WTC11 (cell line): ENCODE measurements around the gene SRPRA. TPM values are rescaled to one million over a fixed set of nuclear protein-coding genes. Genes with fewer than 3 reads are reported as not detected.

ENCODE experiments used
- ATAC-seq: fragments of 200-7000 bp; cut with Tn5 transposase; 2 replicates; pipeline ENCODE4 v1.10.0; 2021; ENCODE audit warnings: mild to moderate bottlenecking, moderate library complexity
- CTCF ChIA-PET: fragments of 300-600 bp; sonication (Branson Sonifier 250); formaldehyde crosslinking; loops from one replicate; lab custom pipeline; 2021; ENCODE audit warnings: antibody characterized with exemption; lab: Charles Lee
- POLR2A ChIA-PET: fragments of 350-600 bp; sonication (Branson Sonifier 250); formaldehyde crosslinking; loops from one replicate; lab custom pipeline; 2021; ENCODE audit warnings: antibody characterized with exemption; lab: Charles Lee
- DNase-seq: peaks from one replicate; pipeline ENCODE4 v3.0.0; 2021; ENCODE audit warnings: low spot score
- H3K27ac Mint-ChIP-seq: 2 replicates; pipeline ENCODE4 v1.8.0; 2021; ENCODE audit warnings: mixed read lengths
- H3K27me3 Mint-ChIP-seq: 2 replicates; pipeline ENCODE4 v1.8.0; 2021; ENCODE audit warnings: low read depth, mild to moderate bottlenecking, moderate library complexity, mixed read lengths
- H3K36me3 Mint-ChIP-seq: 2 replicates; pipeline ENCODE4 v1.8.0; 2021; ENCODE audit warnings: mixed read lengths
- H3K4me1 Mint-ChIP-seq: 2 replicates; pipeline ENCODE4 v1.8.0; 2022; ENCODE audit warnings: mixed read lengths
- H3K4me3 Mint-ChIP-seq: 2 replicates; pipeline ENCODE4 v1.8.0; 2021; ENCODE audit warnings: mild to moderate bottlenecking, moderate library complexity, mixed read lengths
- H3K9me3 Mint-ChIP-seq: 2 replicates; pipeline ENCODE4 v1.8.0; 2021; ENCODE audit warnings: mixed read lengths
- ATF1 ChIP-seq: sonication (generic); formaldehyde crosslinking; IDR thresholded peaks from 2 replicates; pipeline ENCODE4 v1.8.1; 2023; ENCODE audit warnings: mild to moderate bottlenecking, moderate library complexity, missing genetic modification reagents
- CREB1 ChIP-seq: sonication (generic); formaldehyde crosslinking; IDR thresholded peaks from 2 replicates; pipeline ENCODE4 v1.8.0; 2023; ENCODE audit warnings: mild to moderate bottlenecking, missing genetic modification reagents
- EMX1 ChIP-seq: fragments of 250-450 bp; sonication (Bioruptor Pico); IDR thresholded peaks from 2 replicates; pipeline ENCODE4 v1.8.0; 2021; ENCODE audit warnings: mild to moderate bottlenecking
- GRHL2 ChIP-seq: fragments of 250-450 bp; sonication (Bioruptor Pico); IDR thresholded peaks from 2 replicates; pipeline ENCODE4 v1.8.0; 2022; ENCODE audit warnings: mild to moderate bottlenecking, moderate library complexity; ENCODE audit not compliant: insufficient replicate concordance, severe bottlenecking
- HMGA2 ChIP-seq: fragments of 250-450 bp; sonication (Bioruptor Pico); IDR thresholded peaks from 2 replicates; pipeline ENCODE4 v1.4.0; 2021; ENCODE audit warnings: mild to moderate bottlenecking, moderate library complexity
- NFE2L1 ChIP-seq: sonication (generic); formaldehyde crosslinking; IDR thresholded peaks from 2 replicates; pipeline ENCODE4 v1.8.1; 2023; ENCODE audit warnings: missing genetic modification reagents
- PRRX2 ChIP-seq: fragments of 250-450 bp; sonication (Bioruptor Pico); IDR thresholded peaks from 2 replicates; pipeline ENCODE4 v1.8.0; 2021; ENCODE audit warnings: mild to moderate bottlenecking
- RELA ChIP-seq: sonication (generic); formaldehyde crosslinking; IDR thresholded peaks from 2 replicates; pipeline ENCODE4 v1.8.1; 2022; ENCODE audit warnings: missing genetic modification reagents, mild to moderate bottlenecking, borderline replicate concordance
- SMAD3 ChIP-seq: sonication (generic); formaldehyde crosslinking; IDR thresholded peaks from 2 replicates; pipeline ENCODE4 v1.8.0; 2022; ENCODE audit warnings: missing genetic modification reagents, mild to moderate bottlenecking, borderline replicate concordance
- ZNF138 ChIP-seq: sonication (generic); formaldehyde crosslinking; conservative IDR thresholded peaks from 2 replicates; pipeline ENCODE4 v1.8.1; 2022; ENCODE audit warnings: mild to moderate bottlenecking, moderate library complexity, missing genetic modification reagents
- ZNF219 ChIP-seq: sonication (generic); formaldehyde crosslinking; IDR thresholded peaks from 2 replicates; pipeline ENCODE4 v1.8.0; 2023; ENCODE audit warnings: missing genetic modification reagents, mild to moderate bottlenecking, borderline replicate concordance
- ZNF232 ChIP-seq: sonication (generic); formaldehyde crosslinking; IDR thresholded peaks from 2 replicates; pipeline ENCODE4 v1.8.0; 2022; ENCODE audit warnings: mild to moderate bottlenecking, missing genetic modification reagents
- ZNF396 ChIP-seq: fragments of 250-450 bp; sonication (Bioruptor Pico); IDR thresholded peaks from 2 replicates; pipeline ENCODE4 v1.8.0; 2021; ENCODE audit warnings: mild to moderate bottlenecking, moderate library complexity, borderline replicate concordance
- ZNF416 ChIP-seq: fragments of 250-450 bp; sonication (Bioruptor Pico); IDR thresholded peaks from 2 replicates; pipeline ENCODE4 v1.9.0; 2021; ENCODE audit warnings: mild to moderate bottlenecking, inconsistent platforms
- total RNA-seq: library from RNA; stranded (reverse); gene quantifications from 3 replicates; pipeline ENCODE4 v1.2.3, GENCODE V29; 2021
- TF ChIP-seq, protein P1 (sequence below): fragments of 250-450 bp; sonication (Bioruptor Pico); IDR thresholded peaks from 2 replicates; pipeline ENCODE4 v1.9.0; 2021; ENCODE audit warnings: mild to moderate bottlenecking
- TF ChIP-seq, protein P2 (sequence below): sonication (generic); formaldehyde crosslinking; IDR thresholded peaks from 2 replicates; pipeline ENCODE4 v1.8.1; 2022; ENCODE audit warnings: mild to moderate bottlenecking, moderate library complexity, missing genetic modification reagents
- TF ChIP-seq, protein P3 (sequence below): sonication (generic); formaldehyde crosslinking; IDR thresholded peaks from 2 replicates; pipeline ENCODE4 v1.8.0; 2022; ENCODE audit warnings: mild to moderate bottlenecking, missing genetic modification reagents
- TF ChIP-seq, protein P4 (sequence below): sonication (generic); formaldehyde crosslinking; IDR thresholded peaks from 2 replicates; pipeline ENCODE4 v1.8.1; 2023; ENCODE audit warnings: mild to moderate bottlenecking, missing genetic modification reagents, moderate library complexity
- TF ChIP-seq, protein P5 (sequence below): fragments of 200-600 bp; IDR thresholded peaks from 2 replicates; pipeline ENCODE4 v1.8.0; 2022; ENCODE audit warnings: antibody characterized with exemption
- TF ChIP-seq, protein P6 (sequence below): sonication (generic); formaldehyde crosslinking; IDR thresholded peaks from 2 replicates; pipeline ENCODE4 v1.8.1; 2022; ENCODE audit warnings: low read depth, missing genetic modification reagents, borderline replicate concordance

The SRPRA gene
- total RNA-seq, 1 experiment from 2014 or later = 64.7 TPM

- TF ChIP-seq, protein P1, sequence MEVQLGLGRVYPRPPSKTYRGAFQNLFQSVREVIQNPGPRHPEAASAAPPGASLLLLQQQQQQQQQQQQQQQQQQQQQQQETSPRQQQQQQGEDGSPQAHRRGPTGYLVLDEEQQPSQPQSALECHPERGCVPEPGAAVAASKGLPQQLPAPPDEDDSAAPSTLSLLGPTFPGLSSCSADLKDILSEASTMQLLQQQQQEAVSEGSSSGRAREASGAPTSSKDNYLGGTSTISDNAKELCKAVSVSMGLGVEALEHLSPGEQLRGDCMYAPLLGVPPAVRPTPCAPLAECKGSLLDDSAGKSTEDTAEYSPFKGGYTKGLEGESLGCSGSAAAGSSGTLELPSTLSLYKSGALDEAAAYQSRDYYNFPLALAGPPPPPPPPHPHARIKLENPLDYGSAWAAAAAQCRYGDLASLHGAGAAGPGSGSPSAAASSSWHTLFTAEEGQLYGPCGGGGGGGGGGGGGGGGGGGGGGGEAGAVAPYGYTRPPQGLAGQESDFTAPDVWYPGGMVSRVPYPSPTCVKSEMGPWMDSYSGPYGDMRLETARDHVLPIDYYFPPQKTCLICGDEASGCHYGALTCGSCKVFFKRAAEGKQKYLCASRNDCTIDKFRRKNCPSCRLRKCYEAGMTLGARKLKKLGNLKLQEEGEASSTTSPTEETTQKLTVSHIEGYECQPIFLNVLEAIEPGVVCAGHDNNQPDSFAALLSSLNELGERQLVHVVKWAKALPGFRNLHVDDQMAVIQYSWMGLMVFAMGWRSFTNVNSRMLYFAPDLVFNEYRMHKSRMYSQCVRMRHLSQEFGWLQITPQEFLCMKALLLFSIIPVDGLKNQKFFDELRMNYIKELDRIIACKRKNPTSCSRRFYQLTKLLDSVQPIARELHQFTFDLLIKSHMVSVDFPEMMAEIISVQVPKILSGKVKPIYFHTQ (CRISPR knock-in tag) = no peak
- TF ChIP-seq, protein P2, sequence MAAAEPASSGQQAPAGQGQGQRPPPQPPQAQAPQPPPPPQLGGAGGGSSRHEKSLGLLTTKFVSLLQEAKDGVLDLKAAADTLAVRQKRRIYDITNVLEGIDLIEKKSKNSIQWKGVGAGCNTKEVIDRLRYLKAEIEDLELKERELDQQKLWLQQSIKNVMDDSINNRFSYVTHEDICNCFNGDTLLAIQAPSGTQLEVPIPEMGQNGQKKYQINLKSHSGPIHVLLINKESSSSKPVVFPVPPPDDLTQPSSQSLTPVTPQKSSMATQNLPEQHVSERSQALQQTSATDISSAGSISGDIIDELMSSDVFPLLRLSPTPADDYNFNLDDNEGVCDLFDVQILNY (CRISPR knock-in tag) = no peak
- TF ChIP-seq GRHL2 = no peak
- TF ChIP-seq ATF1 = no peak
These were observed 11.9 kb upstream of the SRPRA start (continued) for GRCh38 chr11:126280595-126280994.

DNA sequence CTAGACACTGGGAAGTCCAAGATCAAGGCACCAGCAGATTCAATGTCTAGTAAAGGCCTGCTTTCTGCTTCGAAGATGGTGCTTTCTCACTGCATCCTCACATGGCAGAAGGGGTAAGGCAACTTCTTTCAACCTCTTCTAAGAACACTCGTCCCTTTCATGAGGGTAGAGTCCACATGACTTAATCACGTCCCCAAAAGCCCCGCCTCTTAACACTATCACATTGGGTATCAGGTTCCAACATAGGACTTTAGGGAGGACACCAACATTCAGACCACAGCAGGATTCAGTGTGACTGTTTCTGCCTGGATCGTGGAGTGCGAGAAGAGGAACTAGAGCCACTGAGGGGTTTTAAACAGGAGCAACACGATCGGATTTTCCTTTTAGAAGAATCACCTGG is 10.5 kb upstream of the SRPRA start:
- CTCF ChIA-PET = no interaction called here
- TF ChIP-seq, protein P1 (CRISPR knock-in tag) = no peak
- no peak for TF ChIP-seq HMGA2 (CRISPR knock-in tag)
- no peak for TF ChIP-seq NFE2L1
- no peaks in the 10 kb centered on the region for H3K9me3 Mint-ChIP-seq
- DNase-seq (no peak), ATAC-seq (no peak)
- H3K4me1 Mint-ChIP-seq = peaks cover 14% of the 10 kb centered on the region
- no peak overlapping the region for H3K27ac Mint-ChIP-seq
- H3K27me3 Mint-ChIP-seq = peaks cover 29% of the 10 kb centered on the region
- peaks cover 36% of the 10 kb centered on the region for H3K36me3 Mint-ChIP-seq
- POLR2A ChIA-PET = interaction anchor here (1.0 kb wide), 1 partner anchor 10 kb away, joined by 4 read pairs; the partner anchor contains the start of gene FOXRED1
- no peak overlapping the region for H3K4me3 Mint-ChIP-seq

DNA sequence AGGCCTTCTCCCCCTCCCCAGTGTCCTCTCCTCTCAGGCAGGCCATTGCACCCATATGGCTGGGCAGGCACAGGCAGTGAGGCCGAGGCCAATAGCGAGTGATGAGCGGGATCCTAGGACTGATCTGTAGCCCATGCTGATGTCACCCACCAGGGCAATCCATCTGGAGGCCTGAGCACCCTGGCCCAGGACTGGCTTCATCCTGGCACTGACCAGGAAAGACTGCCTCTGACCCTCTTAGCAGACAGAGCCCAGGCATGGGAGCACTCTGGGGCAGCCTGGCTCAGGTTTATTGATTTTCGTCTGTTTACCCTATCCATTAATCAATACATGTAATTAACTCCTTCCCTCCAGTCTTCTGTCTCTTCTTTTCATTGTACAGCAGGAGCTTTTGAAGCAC is 9.1 kb upstream of the SRPRA start:
- H3K9me3 Mint-ChIP-seq = no peaks in the 10 kb centered on the region
- H3K4me1 Mint-ChIP-seq = peaks cover 10% of the 10 kb centered on the region; the same call in 1 of the 2 replicates
- ATAC-seq (no peak), DNase-seq (no peak)
- CTCF ChIA-PET = no interaction called here
- H3K4me3 Mint-ChIP-seq = no peak overlapping the region
- POLR2A ChIA-PET = no interaction called here
- H3K27me3 Mint-ChIP-seq = peaks cover 21% of the 10 kb centered on the region
- H3K36me3 Mint-ChIP-seq = peaks cover 50% of the 10 kb centered on the region
- H3K27ac Mint-ChIP-seq = peak overlapping the region; percentile 68; the same call in 1 of the 2 replicates
- no peak for TF ChIP-seq EMX1
- TF ChIP-seq, protein P3, sequence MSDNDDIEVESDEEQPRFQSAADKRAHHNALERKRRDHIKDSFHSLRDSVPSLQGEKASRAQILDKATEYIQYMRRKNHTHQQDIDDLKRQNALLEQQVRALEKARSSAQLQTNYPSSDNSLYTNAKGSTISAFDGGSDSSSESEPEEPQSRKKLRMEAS (CRISPR knock-in tag) = no peak
- no peak for TF ChIP-seq ZNF138 (CRISPR knock-in tag)
- TF ChIP-seq CREB1 (CRISPR knock-in tag) = no peak
- TF ChIP-seq NFE2L1 = no peak
- no peak for TF ChIP-seq ZNF219
- TF ChIP-seq RELA = no peak
- TF ChIP-seq, protein P1 (CRISPR knock-in tag) = no peak
- TF ChIP-seq ZNF396 (CRISPR knock-in tag) = no peak
- TF ChIP-seq SMAD3 (CRISPR knock-in tag) = no peak
- TF ChIP-seq PRRX2 (CRISPR knock-in tag) = no peak
- TF ChIP-seq, protein P4, sequence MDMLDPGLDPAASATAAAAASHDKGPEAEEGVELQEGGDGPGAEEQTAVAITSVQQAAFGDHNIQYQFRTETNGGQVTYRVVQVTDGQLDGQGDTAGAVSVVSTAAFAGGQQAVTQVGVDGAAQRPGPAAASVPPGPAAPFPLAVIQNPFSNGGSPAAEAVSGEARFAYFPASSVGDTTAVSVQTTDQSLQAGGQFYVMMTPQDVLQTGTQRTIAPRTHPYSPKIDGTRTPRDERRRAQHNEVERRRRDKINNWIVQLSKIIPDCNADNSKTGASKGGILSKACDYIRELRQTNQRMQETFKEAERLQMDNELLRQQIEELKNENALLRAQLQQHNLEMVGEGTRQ (CRISPR knock-in tag) = no peak
- TF ChIP-seq, protein P5, sequence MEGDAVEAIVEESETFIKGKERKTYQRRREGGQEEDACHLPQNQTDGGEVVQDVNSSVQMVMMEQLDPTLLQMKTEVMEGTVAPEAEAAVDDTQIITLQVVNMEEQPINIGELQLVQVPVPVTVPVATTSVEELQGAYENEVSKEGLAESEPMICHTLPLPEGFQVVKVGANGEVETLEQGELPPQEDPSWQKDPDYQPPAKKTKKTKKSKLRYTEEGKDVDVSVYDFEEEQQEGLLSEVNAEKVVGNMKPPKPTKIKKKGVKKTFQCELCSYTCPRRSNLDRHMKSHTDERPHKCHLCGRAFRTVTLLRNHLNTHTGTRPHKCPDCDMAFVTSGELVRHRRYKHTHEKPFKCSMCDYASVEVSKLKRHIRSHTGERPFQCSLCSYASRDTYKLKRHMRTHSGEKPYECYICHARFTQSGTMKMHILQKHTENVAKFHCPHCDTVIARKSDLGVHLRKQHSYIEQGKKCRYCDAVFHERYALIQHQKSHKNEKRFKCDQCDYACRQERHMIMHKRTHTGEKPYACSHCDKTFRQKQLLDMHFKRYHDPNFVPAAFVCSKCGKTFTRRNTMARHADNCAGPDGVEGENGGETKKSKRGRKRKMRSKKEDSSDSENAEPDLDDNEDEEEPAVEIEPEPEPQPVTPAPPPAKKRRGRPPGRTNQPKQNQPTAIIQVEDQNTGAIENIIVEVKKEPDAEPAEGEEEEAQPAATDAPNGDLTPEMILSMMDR = no peak
- no peak for TF ChIP-seq ZNF232 (CRISPR knock-in tag)
- TF ChIP-seq, protein P6, sequence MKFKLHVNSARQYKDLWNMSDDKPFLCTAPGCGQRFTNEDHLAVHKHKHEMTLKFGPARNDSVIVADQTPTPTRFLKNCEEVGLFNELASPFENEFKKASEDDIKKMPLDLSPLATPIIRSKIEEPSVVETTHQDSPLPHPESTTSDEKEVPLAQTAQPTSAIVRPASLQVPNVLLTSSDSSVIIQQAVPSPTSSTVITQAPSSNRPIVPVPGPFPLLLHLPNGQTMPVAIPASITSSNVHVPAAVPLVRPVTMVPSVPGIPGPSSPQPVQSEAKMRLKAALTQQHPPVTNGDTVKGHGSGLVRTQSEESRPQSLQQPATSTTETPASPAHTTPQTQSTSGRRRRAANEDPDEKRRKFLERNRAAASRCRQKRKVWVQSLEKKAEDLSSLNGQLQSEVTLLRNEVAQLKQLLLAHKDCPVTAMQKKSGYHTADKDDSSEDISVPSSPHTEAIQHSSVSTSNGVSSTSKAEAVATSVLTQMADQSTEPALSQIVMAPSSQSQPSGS = no peak
- TF ChIP-seq ZNF416 (CRISPR knock-in tag) = no peak
